Psoas muscle (tissue), 8 donors: ENCODE measurements around the gene GLUD1. TPM values are rescaled to one million over a fixed set of nuclear protein-coding genes. Genes with fewer than 3 reads are reported as not detected.
"Not testable (repeated sequence)": the region's sequence is repeated elsewhere in the genome, so short reads cannot be mapped to it uniquely, and the experiment has no call there.

Source experiments
- ATAC-seq, 4 donors: fragments of 200-7000 bp; cut with Tn5 transposase; one replicate each; pipeline ENCODE4 v1.9.1; 2020; ENCODE audit warnings: moderate library complexity in 3 of 4, mild to moderate bottlenecking in 2 of 4
- DNase-seq, 2 donors: peaks; one replicate each; pipeline ENCODE4 v3.0.0-alpha.2; 2020
- H3K27ac ChIP-seq: fragments of 200-600 bp; one replicate; pipeline ENCODE4 v1.8.0; 2022
- H3K27me3 ChIP-seq, 3 donors: fragments of 200-600 bp in 1 of 3; one replicate each; pipeline versions ENCODE4 v1.6.1 to v1.8.0; 2013 to 2022; ENCODE audit warnings: low read length in 2 of 3, mild to moderate bottlenecking in 2 of 3, moderate library complexity in 1 of 3; ENCODE audit not compliant: insufficient read depth in 3 of 3
- H3K36me3 ChIP-seq, 2 donors: fragments of 200-600 bp in 1 of 2; one replicate each; pipeline versions ENCODE4 v1.6.1 to v1.8.0; 2013 to 2022; ENCODE audit warnings: low read depth in 1 of 2, mild to moderate bottlenecking in 1 of 2, moderate library complexity in 1 of 2; ENCODE audit not compliant: insufficient read depth in 1 of 2
- H3K4me1 ChIP-seq: fragments of 200-600 bp; one replicate; pipeline ENCODE4 v1.8.0; 2022
- H3K4me3 ChIP-seq: fragments of 200-600 bp; one replicate; pipeline ENCODE4 v1.8.0; 2022; ENCODE audit warnings: mild to moderate bottlenecking
- H3K9me3 ChIP-seq: fragments of 200-600 bp; one replicate; pipeline ENCODE4 v1.8.0; 2022
- WGBS, 3 donors: extraction: QIAGEN DNeasy Blood & Tissue Kit; methylation state at CpG; one replicate each; pipeline versions ENCODE4 v1.1.6 to v1.1.7; 2013; 5-methylcytosine and 5-hydroxymethylcytosine counted together
- intact Hi-C, 2 donors: fragments of 100-400 bp; cut with DNase I; formaldehyde crosslinking; loops; one replicate each; pipeline versions ENCODE4 v1.11.0 to v1.14.2; 2022
- polyA plus RNA-seq, 3 donors: library from polyadenylated mRNA; stranded (reverse); fragments of 200-250 nt; gene quantifications; one replicate each; pipeline ENCODE4 v1.2.3, GENCODE V29; 2013
- total RNA-seq, 4 donors: library from RNA; stranded (reverse); fragmentation: NEBNext Ultra II Directional in 2 of 4; extraction: Animal tissue kit (Norgen Biotek cat#: 25700) in 2 of 4; gene quantifications; one replicate each; pipeline versions ENCODE4 v1.2.1 to v1.2.4, GENCODE V29; 2021 to 2023
- donor health status: healthy with polysubstance abuse.
- donor health status: DM: no; HTN: no; CAD: no; lungs with moderate emphysema.
- donor health status: Bipolar disorder and iron deficiency.
- donor health status: healthy.
- donor health status: DM: yes; HTN: yes; CAD: no.
- donor health status: DM: no; HTN: no; CAD: no.
- donor health status: DM: no; HTN: no; CAD: no.
- donor health status: DM: yes; HTN: yes; CAD: no.

Gene GLUD1
- total and polyA plus RNA-seq, 7 donors: 42.3 to 70.8 (median 57.0) TPM

DNA sequence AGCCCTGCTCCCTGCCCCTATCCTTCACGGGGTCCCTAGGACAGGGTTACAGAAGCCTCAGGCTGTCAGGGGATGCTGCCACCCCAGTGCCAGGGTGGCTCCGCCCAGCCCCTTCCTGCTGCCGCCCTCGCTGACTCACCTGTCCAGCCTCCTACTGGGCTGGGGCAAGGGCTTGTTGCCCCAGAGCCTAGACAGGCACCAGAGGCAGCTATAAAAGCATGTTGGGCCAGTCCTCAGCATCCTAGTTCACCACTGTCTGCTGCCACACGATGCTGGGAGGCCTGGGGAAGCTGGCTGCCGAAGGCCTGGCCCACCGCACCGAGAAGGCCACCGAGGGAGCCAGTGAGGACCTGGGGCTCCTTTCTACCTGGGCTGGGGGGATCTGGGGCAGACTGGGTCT, 74.6 kb downstream of the GLUD1 start, which contains the start of gene FAM25A:
TSS of gene FAM25A (plus strand) at position 239 of the 400 bp plus-strand sequence. CDS start at position 270, 31 bp downstream.
- H3K4me3 ChIP-seq, H3K4me1 ChIP-seq, H3K36me3 ChIP-seq, DNase-seq, intact Hi-C loops, ATAC-seq, H3K27me3 ChIP-seq, H3K27ac ChIP-seq, H3K9me3 ChIP-seq: not testable (repeated sequence)
- 83 to 94% (median 89%) methylated on average over 9 of the region's 9 CpGs for WGBS, 3 donors

DNA sequence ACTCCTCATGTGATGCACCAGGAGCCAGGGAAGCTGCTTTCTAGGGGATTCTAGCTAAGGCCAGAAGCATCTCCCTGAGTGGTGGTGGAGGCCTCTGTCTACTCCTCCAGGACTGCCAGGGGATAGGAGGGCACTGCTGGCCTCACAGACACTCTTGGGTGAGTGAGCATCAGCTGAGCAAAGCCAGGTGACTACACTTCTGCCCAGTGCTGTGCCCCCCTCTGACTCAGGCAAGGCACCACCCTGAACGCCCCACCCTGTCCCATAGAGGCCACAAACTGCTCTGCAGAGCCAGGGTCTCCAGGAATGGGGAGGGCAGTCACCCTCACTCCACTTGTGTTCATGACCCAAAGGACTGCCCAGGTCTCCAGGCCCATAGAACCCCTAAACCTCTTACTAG, 75.1 kb downstream of the GLUD1 start:
- ATAC-seq, intact Hi-C loops, H3K9me3 ChIP-seq, DNase-seq, H3K4me1 ChIP-seq, H3K4me3 ChIP-seq, H3K27ac ChIP-seq, H3K27me3 ChIP-seq, H3K36me3 ChIP-seq: not testable (repeated sequence)
- WGBS, 3 donors: 85 to 100% (median 86%) methylated on average over 1 of the region's 1 CpG

DNA sequence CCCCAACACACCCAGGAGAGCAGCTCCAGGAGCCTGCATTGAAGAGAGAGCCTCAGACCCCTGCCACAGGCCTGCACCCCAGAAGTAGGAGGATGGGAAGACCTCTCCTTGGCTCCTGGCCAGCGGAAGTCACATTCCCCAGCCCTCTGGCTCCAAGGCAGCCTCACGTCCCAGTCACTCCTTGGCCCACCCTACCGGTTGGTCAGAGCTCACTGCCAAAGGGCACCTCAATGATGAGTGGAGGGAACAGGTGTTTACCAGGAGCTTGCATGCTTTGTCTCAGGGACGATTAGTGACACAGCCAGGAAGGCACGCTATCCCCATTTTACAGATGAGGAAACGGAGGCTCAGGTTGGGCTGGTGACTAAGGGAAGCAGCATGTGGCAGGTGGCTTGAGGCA, 75.6 kb downstream of the GLUD1 start:
- H3K4me1 ChIP-seq, ATAC-seq, H3K36me3 ChIP-seq, H3K9me3 ChIP-seq, H3K4me3 ChIP-seq, H3K27ac ChIP-seq, H3K27me3 ChIP-seq, intact Hi-C loops, DNase-seq: not testable (repeated sequence)
- 44 to 61% (median 55%) methylated on average over 6 of the region's 6 CpGs for WGBS, 3 donors

DNA sequence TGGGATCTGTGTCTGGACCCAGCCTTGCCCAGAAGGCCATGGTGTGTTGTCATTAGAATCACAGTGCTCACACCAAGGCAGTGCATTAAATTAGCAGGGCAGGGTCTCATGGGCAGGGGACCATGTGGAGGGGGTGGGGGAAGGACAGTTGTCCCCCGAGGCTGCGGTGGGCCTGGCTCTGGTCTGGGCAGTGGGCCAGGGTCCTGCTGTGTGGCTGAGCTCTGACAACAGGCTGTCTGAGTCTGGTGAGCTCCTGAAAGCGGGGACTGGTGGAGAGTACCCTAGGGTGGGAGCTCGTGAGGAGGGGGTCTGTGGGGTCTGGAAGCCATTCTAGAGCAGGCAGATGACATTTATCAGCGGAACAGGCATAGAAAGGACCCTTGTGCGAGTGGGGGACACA, 76.5 kb downstream of the GLUD1 start:
- DNase-seq, H3K36me3 ChIP-seq, H3K9me3 ChIP-seq, H3K27me3 ChIP-seq, intact Hi-C loops, H3K4me3 ChIP-seq, H3K4me1 ChIP-seq, ATAC-seq, H3K27ac ChIP-seq: not testable (repeated sequence)
- WGBS, 3 donors: 74 to 79% (median 77%) methylated on average over 4 to 6 of the region's 6 CpGs

DNA sequence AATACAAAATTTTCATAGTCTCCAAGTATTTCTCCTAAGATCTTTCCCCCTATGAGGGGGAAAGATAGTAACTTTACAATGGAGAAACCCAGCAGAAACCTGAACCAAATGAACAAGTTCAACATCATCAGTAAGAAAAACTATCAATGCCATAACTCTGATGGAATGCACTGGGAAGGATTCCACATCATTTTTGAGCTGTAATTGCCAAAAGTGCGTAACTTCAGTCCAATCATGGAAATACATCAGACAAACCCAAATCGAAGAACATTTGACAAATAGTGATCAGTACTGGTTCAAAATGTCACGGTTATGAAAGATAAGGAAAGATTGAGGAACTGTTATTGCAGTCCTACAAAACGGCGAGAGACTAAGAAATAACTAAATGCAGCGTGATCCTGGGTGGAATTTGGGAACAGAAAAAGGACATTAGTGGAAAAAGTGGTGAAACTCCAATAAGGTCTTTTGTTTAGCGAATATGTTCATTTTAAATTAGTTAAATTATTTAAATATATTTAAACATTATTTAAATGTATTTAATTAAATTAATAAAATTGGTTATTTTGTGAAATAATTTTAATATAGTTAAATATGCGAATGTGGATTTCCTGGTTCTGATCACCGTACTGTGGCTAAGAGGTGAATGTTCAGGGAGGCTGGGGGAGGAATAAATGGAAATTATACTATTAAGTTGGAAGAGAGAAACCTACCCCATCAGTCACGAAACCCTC, 79.5 kb downstream of the GLUD1 start:
- H3K9me3 ChIP-seq, H3K27me3 ChIP-seq, intact Hi-C loops, H3K4me1 ChIP-seq, H3K36me3 ChIP-seq, H3K4me3 ChIP-seq, DNase-seq, H3K27ac ChIP-seq, ATAC-seq: not testable (repeated sequence)
- WGBS, 3 donors: 66 to 79% (median 69%) methylated on average over 9 of the region's 10 CpGs

DNA sequence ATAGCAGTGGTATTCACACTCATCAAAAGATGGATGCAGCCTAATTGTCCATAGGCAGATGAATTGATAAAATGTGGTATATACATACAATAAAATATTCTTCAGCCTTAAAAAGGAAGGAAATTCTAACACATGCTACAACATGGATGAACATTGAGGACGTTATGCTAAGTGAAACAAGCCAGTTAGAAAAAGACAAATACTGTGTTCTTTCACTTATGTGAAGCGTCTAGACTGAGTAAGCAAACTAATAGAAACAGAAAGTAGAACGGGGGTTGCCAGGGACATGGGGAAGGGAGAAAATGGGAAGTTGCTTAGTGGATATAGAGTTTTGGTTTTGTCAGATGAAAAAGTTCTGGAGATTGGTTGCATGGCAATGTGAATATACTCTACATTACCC, 81.1 kb downstream of the GLUD1 start:
- WGBS, 3 donors: 79 to 82% (median 82%) methylated on average over 2 to 3 of the region's 3 CpGs
- DNase-seq, H3K4me1 ChIP-seq, H3K27ac ChIP-seq, ATAC-seq, H3K9me3 ChIP-seq, intact Hi-C loops, H3K36me3 ChIP-seq, H3K27me3 ChIP-seq, H3K4me3 ChIP-seq: not testable (repeated sequence)

DNA sequence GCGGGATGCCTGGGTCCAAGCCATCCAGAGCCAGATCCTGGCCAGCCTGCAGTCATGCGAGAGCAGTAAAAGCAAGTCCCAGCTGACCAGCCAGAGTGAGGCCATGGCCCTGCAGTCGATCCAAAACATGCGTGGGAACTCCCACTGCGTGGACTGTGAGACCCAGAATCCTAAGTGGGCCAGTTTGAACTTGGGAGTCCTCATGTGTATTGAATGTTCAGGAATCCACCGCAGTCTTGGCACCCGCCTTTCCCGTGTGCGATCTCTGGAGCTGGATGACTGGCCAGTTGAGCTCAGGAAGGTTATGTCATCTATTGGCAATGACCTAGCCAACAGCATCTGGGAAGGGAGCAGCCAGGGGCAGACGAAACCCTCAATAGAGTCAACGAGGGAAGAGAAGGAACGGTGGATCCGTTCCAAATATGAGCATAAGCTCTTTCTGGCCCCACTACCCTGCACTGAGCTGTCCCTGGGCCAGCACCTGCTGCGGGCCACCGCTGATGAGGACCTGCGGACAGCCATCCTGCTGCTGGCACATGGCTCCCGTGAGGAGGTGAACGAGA, 85.4 kb downstream of the GLUD1 start:
- intact Hi-C loops, ATAC-seq, H3K27me3 ChIP-seq, H3K4me1 ChIP-seq, H3K36me3 ChIP-seq, H3K27ac ChIP-seq, H3K9me3 ChIP-seq: not testable (repeated sequence)
- WGBS, 3 donors: 30 to 56% (median 34%) methylated on average over 12 to 18 of the region's 18 CpGs
- H3K4me3 ChIP-seq: peak overlapping the region; percentile 7
- peak; percentile 28 to 60 for DNase-seq

DNA sequence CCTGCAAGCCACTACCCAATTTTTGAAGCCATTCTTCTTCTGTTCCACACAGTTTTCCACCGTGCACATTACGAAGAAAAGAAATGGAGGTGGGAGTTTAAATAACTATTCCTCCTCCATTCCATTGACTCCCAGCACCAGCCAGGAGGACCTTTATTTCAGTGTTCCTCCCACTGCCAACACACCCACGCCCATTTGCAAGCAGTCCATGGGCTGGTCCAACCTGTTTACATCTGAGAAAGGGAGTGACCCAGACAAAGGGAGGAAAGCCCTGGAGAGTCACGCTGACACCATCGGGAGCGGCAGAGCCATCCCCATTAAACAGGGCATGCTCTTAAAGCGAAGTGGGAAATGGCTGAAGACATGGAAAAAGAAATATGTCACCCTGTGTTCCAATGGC, 86.3 kb downstream of the GLUD1 start:
- H3K27me3 ChIP-seq, DNase-seq, H3K9me3 ChIP-seq, H3K27ac ChIP-seq, intact Hi-C loops, ATAC-seq, H3K36me3 ChIP-seq, H3K4me1 ChIP-seq, H3K4me3 ChIP-seq: not testable (repeated sequence)
- WGBS, 3 donors: 96 to 100% (median 96%) methylated on average over 7 of the region's 7 CpGs

DNA sequence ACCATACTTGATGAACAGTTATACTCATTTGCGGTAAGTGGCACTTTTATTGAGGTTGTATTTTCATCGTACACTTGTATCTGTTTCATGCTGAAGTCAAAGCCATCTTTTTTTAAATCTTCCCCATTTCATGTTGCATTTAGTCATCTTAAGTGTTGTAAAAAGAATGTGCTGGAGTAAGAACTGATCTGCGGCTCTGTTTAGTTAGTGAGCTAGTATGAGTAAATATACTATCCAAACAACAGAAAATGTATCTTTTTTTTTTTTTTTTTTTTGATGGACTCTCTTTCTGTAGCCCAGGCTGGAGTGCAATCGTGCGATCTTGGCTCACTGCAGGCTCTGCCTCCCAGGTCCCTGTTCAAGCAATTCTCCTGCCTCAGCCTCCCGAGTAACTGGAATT, 87.0 kb downstream of the GLUD1 start:
- intact Hi-C loops, H3K36me3 ChIP-seq, H3K9me3 ChIP-seq, H3K4me1 ChIP-seq, H3K27ac ChIP-seq, H3K27me3 ChIP-seq, ATAC-seq, DNase-seq, H3K4me3 ChIP-seq: not testable (repeated sequence)
- WGBS, 3 donors: 91 to 95% (median 95%) methylated on average over 6 of the region's 6 CpGs

DNA sequence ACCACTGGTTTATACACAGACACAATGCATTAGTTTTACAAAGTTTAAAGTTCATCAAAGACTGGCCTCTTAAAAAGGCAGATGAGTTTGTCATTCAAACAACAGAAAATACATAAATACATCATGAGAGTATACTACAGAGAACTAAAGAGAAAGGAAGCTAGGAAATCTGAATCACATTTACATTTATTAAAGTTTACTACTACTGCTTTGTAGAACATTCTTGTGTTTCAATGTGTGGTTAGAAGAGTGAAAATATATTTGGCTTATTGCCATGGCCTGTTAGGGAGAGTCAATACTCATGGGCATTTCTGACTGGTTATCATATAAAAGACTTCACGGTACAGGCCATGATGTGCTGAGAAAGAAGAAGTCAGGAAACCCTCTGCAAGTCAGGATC, 87.5 kb downstream of the GLUD1 start:
- H3K27ac ChIP-seq, ATAC-seq, H3K27me3 ChIP-seq, H3K4me1 ChIP-seq, intact Hi-C loops, H3K36me3 ChIP-seq, H3K9me3 ChIP-seq, H3K4me3 ChIP-seq, DNase-seq: not testable (repeated sequence)
- 67 to 80% (median 76%) methylated on average over 1 of the region's 1 CpG for WGBS, 3 donors
